ENCODE measurements around the gene ARL11. TPM values are rescaled to one million over a fixed set of nuclear protein-coding genes. Genes with fewer than 3 reads are reported as not detected.

The ARL11 gene
- total RNA-seq, 2 experiments from 2014 or later: 0.11 to 0.14 TPM

- Histone ChIP-seq H3K4me3 (ENCODE audit: low read length) (no peak overlapping the region), H3K27me3 (ENCODE audit: control insufficient read depth in 1 of 2, insufficient read depth in 2 of 2, low read length in 2 of 2) (no peaks in the 10 kb centered on the region), H3K36me3 (ENCODE audit: insufficient read depth, low read length) (no peaks in the 10 kb centered on the region), H3K4me1 (ENCODE audit: insufficient read depth, low read length) (peaks cover 26% of the 10 kb centered on the region), H3K27ac (ENCODE audit: low read depth in 1 of 2, low read length in 2 of 2) (no peak overlapping the region), H3K9me3 (ENCODE audit: control insufficient read depth in 1 of 2, insufficient read depth in 1 of 2, low read length in 2 of 2) (peaks cover 0 to 7% of the 10 kb centered on the region in 2 experiments)
- no peak overlapping the region for H3K27ac Mint-ChIP-seq
- H3K4me3 Mint-ChIP-seq: no peak overlapping the region
- ATAC-seq (ENCODE audit: poor library complexity) (no peak), DNase-seq (no peak)
- no peaks in the 10 kb centered on the region for H3K9me3 Mint-ChIP-seq
- intact Hi-C loops (cut with DNase I, micrococcal nuclease): no loop called here
- POLR2A ChIA-PET: no interaction called here
- peaks cover 33% of the 10 kb centered on the region for H3K4me1 Mint-ChIP-seq (ENCODE audit: low read depth)
- H3K36me3 Mint-ChIP-seq (ENCODE audit: low read depth): no peaks in the 10 kb centered on the region
- CTCF ChIA-PET: no interaction called here
- H3K27me3 Mint-ChIP-seq: no peaks in the 10 kb centered on the region
- no peak for TF ChIP-seq CTCF (IDR thresholded peaks at IDR 0.05)
These were observed 3.8 kb downstream of the ARL11 start for GRCh38 chr13:49632156-49632555.

- ATAC-seq (ENCODE audit: poor library complexity) (no peak), DNase-seq (no peak)
- Mint-ChIP-seq H3K4me3 (no peak overlapping the region), H3K36me3 (ENCODE audit: low read depth) (no peaks in the 10 kb centered on the region), H3K9me3 (no peaks in the 10 kb centered on the region), H3K4me1 (ENCODE audit: low read depth) (peaks cover 23% of the 10 kb centered on the region), H3K27ac (no peak overlapping the region), H3K27me3 (no peaks in the 10 kb centered on the region)
- H3K27ac ChIP-seq (ENCODE audit: low read depth in 1 of 2, low read length in 2 of 2): no peak overlapping the region
- no peak overlapping the region for H3K4me3 ChIP-seq (ENCODE audit: low read length)
- peaks cover 15% of the 10 kb centered on the region for H3K4me1 ChIP-seq (ENCODE audit: insufficient read depth, low read length)
- H3K27me3 ChIP-seq (ENCODE audit: control insufficient read depth in 1 of 2, insufficient read depth in 2 of 2, low read length in 2 of 2): no peaks in the 10 kb centered on the region
- no peak for TF ChIP-seq CTCF (IDR thresholded peaks at IDR 0.05)
- intact Hi-C loops (cut with DNase I, micrococcal nuclease): no loop called here
- H3K36me3 ChIP-seq (ENCODE audit: insufficient read depth, low read length): no peaks in the 10 kb centered on the region
- ChIA-PET CTCF (interaction anchor here (0.8 kb wide), 1 partner anchor 111 kb away, joined by 4 read pairs; no protein-coding TSS in a partner anchor), POLR2A (interaction anchor here (1.4 kb wide), 1 partner anchor 159 kb away, joined by 3 read pairs; no protein-coding TSS in a partner anchor)
- H3K9me3 ChIP-seq (ENCODE audit: control insufficient read depth in 1 of 2, insufficient read depth in 1 of 2, low read length in 2 of 2): peaks cover 0 to 7% of the 10 kb centered on the region in 2 experiments
These were observed 5.4 kb downstream of the ARL11 start for GRCh38 chr13:49633710-49634109.

GRCh38 chr13:49635599-49636433 is 7.5 kb downstream of the ARL11 start:
- ChIA-PET CTCF (no interaction called here), POLR2A (no interaction called here)
- Mint-ChIP-seq H3K4me1 (ENCODE audit: low read depth) (peaks cover 17% of the 10 kb centered on the region), H3K27me3 (no peaks in the 10 kb centered on the region), H3K4me3 (peak overlapping the region; percentile 83), H3K9me3 (no peaks in the 10 kb centered on the region), H3K27ac (peak overlapping the region; percentile 84), H3K36me3 (ENCODE audit: low read depth) (no peaks in the 10 kb centered on the region)
- H3K4me3 ChIP-seq (ENCODE audit: low read length): peak overlapping the region; percentile 42
- no peak for TF ChIP-seq CTCF (IDR thresholded peaks at IDR 0.05)
- no peaks in the 10 kb centered on the region for H3K36me3 ChIP-seq (ENCODE audit: insufficient read depth, low read length)
- intact Hi-C loops (cut with DNase I, micrococcal nuclease): no loop called here
- no peaks in the 10 kb centered on the region for H3K27me3 ChIP-seq (ENCODE audit: control insufficient read depth in 1 of 2, insufficient read depth in 2 of 2, low read length in 2 of 2)
- peak in 10 of 14 experiments; percentile 7 to 76 (median 26) for DNase-seq
- H3K27ac ChIP-seq (ENCODE audit: low read depth in 1 of 2, low read length in 2 of 2): no peak overlapping the region
- peak; percentile 85 for ATAC-seq (ENCODE audit: poor library complexity)
- H3K9me3 ChIP-seq (ENCODE audit: control insufficient read depth in 1 of 2, insufficient read depth in 1 of 2, low read length in 2 of 2): peaks cover 0 to 1% of the 10 kb centered on the region in 2 experiments
- peaks cover 15% of the 10 kb centered on the region for H3K4me1 ChIP-seq (ENCODE audit: insufficient read depth, low read length)

Data from CD4-positive, alpha-beta T cell (primary cell).